ENCODE data around the gene DFFB.

- TF ChIP-seq POLR2A (IDR thresholded peaks at IDR 0.05) (no peak), CTCF (IDR thresholded peaks at IDR 0.05 in 8 of 11, conservative IDR thresholded peaks at IDR 0.05 in 3 of 11) (no peak)
Observed at GRCh38 chr1:3892748-3893147, 35.5 kb downstream of the DFFB start.
